Measurements from ENCODE around the gene METTL22. TPM values are rescaled to one million over a fixed set of nuclear protein-coding genes. Genes with fewer than 3 reads are reported as not detected.

METTL22 gene
- polyA plus RNA-seq, 1 of the 3 experiments (the other 2 are of a cell fraction): 38.3 TPM

DNA sequence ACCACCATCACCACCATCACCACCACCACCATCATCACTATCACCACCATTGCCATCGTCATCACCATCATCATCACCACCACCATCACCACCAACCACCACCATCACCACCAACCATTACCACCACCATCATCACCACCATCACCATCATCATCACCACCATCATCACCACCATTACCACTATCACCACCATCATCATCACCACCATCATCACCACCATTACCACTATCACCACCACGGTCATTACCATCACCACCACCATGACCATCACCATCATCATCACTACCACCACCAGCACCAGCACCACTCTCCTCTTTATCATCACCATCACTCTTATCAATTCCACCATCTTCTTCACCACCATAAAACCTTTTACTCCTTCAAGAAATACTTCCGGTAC is 30.0 kb upstream of the METTL22 start:
- Histone ChIP-seq H3K27me3 (ENCODE audit: insufficient read depth) (peaks cover 32% of the 10 kb centered on the region), H3K4me2 (no peak overlapping the region), H3K79me2 (ENCODE audit: insufficient read depth) (no peaks in the 10 kb centered on the region), H3K9ac (no peak overlapping the region), H3K4me1 (ENCODE audit: control insufficient read depth in 1 of 2, insufficient read depth in 2 of 2, low read depth in 1 of 2, low read length in 1 of 2) (peaks cover 0 to 10% of the 10 kb centered on the region in 2 experiments; a peak in 1 of 4 replicates), H3K36me3 (replicated peaks in 1 of 2; ENCODE audit: control insufficient read depth in 1 of 2, insufficient read depth in 2 of 2, low read length in 1 of 2) (no peaks in the 10 kb centered on the region), H2AFZ (ENCODE audit: low read depth) (no peak overlapping the region), H3K27ac (ENCODE audit: low read depth in 2 of 2, low read length in 1 of 2) (no peak overlapping the region), H3K4me3 (ENCODE audit: low read depth in 2 of 2, low read length in 1 of 2) (no peak overlapping the region), H3K9me2 (no peaks in the 10 kb centered on the region), H3F3A (replicated peaks; ENCODE audit: insufficient read depth) (no peaks in the 10 kb centered on the region), H4K20me1 (ENCODE audit: insufficient read depth) (no peaks in the 10 kb centered on the region), H3K9me3 (no peaks in the 10 kb centered on the region)
- no peak for TF ChIP-seq EZH2phosphoT487 (IDR thresholded peaks at IDR 0.05; ENCODE audit: borderline replicate concordance, low read depth)
- TF ChIP-seq NFIC (IDR thresholded peaks at IDR 0.05; ENCODE audit: borderline replicate concordance): no peak
- TF ChIP-seq NRF1 (IDR thresholded peaks at IDR 0.05; ENCODE audit: low read depth, low read length): no peak
- TF ChIP-seq, protein P1, sequence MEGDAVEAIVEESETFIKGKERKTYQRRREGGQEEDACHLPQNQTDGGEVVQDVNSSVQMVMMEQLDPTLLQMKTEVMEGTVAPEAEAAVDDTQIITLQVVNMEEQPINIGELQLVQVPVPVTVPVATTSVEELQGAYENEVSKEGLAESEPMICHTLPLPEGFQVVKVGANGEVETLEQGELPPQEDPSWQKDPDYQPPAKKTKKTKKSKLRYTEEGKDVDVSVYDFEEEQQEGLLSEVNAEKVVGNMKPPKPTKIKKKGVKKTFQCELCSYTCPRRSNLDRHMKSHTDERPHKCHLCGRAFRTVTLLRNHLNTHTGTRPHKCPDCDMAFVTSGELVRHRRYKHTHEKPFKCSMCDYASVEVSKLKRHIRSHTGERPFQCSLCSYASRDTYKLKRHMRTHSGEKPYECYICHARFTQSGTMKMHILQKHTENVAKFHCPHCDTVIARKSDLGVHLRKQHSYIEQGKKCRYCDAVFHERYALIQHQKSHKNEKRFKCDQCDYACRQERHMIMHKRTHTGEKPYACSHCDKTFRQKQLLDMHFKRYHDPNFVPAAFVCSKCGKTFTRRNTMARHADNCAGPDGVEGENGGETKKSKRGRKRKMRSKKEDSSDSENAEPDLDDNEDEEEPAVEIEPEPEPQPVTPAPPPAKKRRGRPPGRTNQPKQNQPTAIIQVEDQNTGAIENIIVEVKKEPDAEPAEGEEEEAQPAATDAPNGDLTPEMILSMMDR (IDR thresholded peaks at IDR 0.05): no peak
- TF ChIP-seq FOXM1 (IDR thresholded peaks at IDR 0.05; ENCODE audit: low read depth): no peak
- TF ChIP-seq, protein P2, sequence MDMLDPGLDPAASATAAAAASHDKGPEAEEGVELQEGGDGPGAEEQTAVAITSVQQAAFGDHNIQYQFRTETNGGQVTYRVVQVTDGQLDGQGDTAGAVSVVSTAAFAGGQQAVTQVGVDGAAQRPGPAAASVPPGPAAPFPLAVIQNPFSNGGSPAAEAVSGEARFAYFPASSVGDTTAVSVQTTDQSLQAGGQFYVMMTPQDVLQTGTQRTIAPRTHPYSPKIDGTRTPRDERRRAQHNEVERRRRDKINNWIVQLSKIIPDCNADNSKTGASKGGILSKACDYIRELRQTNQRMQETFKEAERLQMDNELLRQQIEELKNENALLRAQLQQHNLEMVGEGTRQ (IDR thresholded peaks at IDR 0.05; ENCODE audit: borderline replicate concordance, low read depth, low read length): no peak
- TF ChIP-seq RCOR1 (IDR thresholded peaks at IDR 0.05; ENCODE audit: low read length): no peak
- no peak for TF ChIP-seq EP300 (IDR thresholded peaks at IDR 0.05; ENCODE audit: borderline replicate concordance in 1 of 2, low read depth in 1 of 2, low read length in 1 of 2)
- TF ChIP-seq MXI1 (IDR thresholded peaks at IDR 0.05; ENCODE audit: low read depth, low read length): no peak
- no peak for TF ChIP-seq TCF12 (IDR thresholded peaks at IDR 0.05)
- TF ChIP-seq YY1 (IDR thresholded peaks at IDR 0.05; ENCODE audit: low read depth): no peak
- ChIA-PET CTCF (no interaction called here), POLR2A (no interaction called here)
- 73% methylated on average over 3 of the region's 3 CpGs for WGBS (ENCODE audit: low lambda C conversion rate)
- no peak for DNase-seq

DNA sequence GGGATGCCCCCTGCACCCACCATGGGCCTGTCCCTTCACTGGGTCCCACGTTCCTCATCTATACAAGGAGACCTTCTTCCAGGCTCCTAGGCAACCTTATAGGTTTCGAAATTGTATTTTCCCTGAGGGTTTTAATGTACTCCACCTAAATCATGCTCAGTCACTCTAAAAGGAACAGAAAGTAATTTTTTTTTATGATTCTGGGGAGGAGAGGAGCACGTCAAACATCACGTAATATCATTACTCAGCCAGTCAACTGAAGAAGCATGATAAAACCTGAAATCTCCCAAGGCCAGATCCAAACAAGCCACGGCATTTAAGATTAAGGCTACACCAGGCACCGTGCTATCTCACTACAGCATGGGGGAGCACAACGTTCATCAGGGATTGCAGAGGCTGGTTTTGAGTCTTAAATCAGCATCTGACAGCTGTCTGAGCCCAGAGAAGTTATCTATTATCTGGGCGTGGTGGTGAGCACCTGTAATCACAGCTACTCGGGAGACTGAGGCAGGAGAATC is 27.3 kb upstream of the METTL22 start:
- H4K20me1 ChIP-seq (ENCODE audit: insufficient read depth): no peaks in the 10 kb centered on the region
- peaks cover 17% of the 10 kb centered on the region for H3K27me3 ChIP-seq (ENCODE audit: insufficient read depth)
- no peak for DNase-seq
- no peak overlapping the region for H3K9ac ChIP-seq
- 21% methylated on average over 9 of the region's 9 CpGs for WGBS (ENCODE audit: low lambda C conversion rate)
- H3K9me2 ChIP-seq: no peaks in the 10 kb centered on the region
- no peak overlapping the region for H2AFZ ChIP-seq (ENCODE audit: low read depth)
- ChIA-PET POLR2A (no interaction called here), CTCF (interaction anchor here (0.9 kb wide), 1 partner anchor 286 kb away, joined by 3 read pairs; no protein-coding TSS in a partner anchor)
- H3K27ac ChIP-seq (ENCODE audit: low read depth in 2 of 2, low read length in 1 of 2): no peak overlapping the region
- H3K4me2 ChIP-seq: no peak overlapping the region
- H3K79me2 ChIP-seq (ENCODE audit: insufficient read depth): no peaks in the 10 kb centered on the region
- H3K36me3 ChIP-seq (replicated peaks in 1 of 2; ENCODE audit: control insufficient read depth in 1 of 2, insufficient read depth in 2 of 2, low read length in 1 of 2): no peaks in the 10 kb centered on the region
- no peak for TF ChIP-seq FOSL2 (IDR thresholded peaks at IDR 0.05; ENCODE audit: borderline replicate concordance, low read depth)
- TF ChIP-seq SMC3 (IDR thresholded peaks at IDR 0.05; ENCODE audit: low read depth, low read length): no peak
- TF ChIP-seq ELF1 (IDR thresholded peaks at IDR 0.05): no peak
- TF ChIP-seq, protein P3, sequence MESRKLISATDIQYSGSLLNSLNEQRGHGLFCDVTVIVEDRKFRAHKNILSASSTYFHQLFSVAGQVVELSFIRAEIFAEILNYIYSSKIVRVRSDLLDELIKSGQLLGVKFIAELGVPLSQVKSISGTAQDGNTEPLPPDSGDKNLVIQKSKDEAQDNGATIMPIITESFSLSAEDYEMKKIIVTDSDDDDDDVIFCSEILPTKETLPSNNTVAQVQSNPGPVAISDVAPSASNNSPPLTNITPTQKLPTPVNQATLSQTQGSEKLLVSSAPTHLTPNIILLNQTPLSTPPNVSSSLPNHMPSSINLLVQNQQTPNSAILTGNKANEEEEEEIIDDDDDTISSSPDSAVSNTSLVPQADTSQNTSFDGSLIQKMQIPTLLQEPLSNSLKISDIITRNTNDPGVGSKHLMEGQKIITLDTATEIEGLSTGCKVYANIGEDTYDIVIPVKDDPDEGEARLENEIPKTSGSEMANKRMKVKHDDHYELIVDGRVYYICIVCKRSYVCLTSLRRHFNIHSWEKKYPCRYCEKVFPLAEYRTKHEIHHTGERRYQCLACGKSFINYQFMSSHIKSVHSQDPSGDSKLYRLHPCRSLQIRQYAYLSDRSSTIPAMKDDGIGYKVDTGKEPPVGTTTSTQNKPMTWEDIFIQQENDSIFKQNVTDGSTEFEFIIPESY (IDR thresholded peaks at IDR 0.05; ENCODE audit: borderline replicate concordance, low read depth): no peak
- no peak for TF ChIP-seq FOXM1 (IDR thresholded peaks at IDR 0.05; ENCODE audit: low read depth)
- TF ChIP-seq FOXJ3 (CRISPR knock-in tag; IDR thresholded peaks at IDR 0.05): no peak
- TF ChIP-seq SIN3A (IDR thresholded peaks at IDR 0.05; ENCODE audit: borderline replicate concordance, low read depth, low read length): no peak
- no peak for TF ChIP-seq JUND (IDR thresholded peaks at IDR 0.05)
- TF ChIP-seq, protein P4, sequence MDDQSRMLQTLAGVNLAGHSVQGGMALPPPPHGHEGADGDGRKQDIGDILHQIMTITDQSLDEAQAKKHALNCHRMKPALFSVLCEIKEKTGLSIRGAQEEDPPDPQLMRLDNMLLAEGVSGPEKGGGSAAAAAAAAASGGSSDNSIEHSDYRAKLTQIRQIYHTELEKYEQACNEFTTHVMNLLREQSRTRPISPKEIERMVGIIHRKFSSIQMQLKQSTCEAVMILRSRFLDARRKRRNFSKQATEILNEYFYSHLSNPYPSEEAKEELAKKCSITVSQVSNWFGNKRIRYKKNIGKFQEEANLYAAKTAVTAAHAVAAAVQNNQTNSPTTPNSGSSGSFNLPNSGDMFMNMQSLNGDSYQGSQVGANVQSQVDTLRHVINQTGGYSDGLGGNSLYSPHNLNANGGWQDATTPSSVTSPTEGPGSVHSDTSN (IDR thresholded peaks at IDR 0.05): no peak
- TF ChIP-seq, protein P5, sequence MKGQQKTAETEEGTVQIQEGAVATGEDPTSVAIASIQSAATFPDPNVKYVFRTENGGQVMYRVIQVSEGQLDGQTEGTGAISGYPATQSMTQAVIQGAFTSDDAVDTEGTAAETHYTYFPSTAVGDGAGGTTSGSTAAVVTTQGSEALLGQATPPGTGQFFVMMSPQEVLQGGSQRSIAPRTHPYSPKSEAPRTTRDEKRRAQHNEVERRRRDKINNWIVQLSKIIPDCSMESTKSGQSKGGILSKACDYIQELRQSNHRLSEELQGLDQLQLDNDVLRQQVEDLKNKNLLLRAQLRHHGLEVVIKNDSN (IDR thresholded peaks at IDR 0.05; ENCODE audit: borderline replicate concordance, low read depth): no peak
- no peak overlapping the region for H3K4me3 ChIP-seq (ENCODE audit: low read depth in 2 of 2, low read length in 1 of 2)
- peaks cover 0 to 8% of the 10 kb centered on the region in 2 experiments; a peak in 1 of 4 replicates for H3K4me1 ChIP-seq (ENCODE audit: control insufficient read depth in 1 of 2, insufficient read depth in 2 of 2, low read depth in 1 of 2, low read length in 1 of 2)
- no peaks in the 10 kb centered on the region for H3F3A ChIP-seq (replicated peaks; ENCODE audit: insufficient read depth)
- H3K9me3 ChIP-seq: no peaks in the 10 kb centered on the region
